MCF 10A (cell line): Measurements from ENCODE around the gene ROCK2. TPM values are rescaled to one million over a fixed set of nuclear protein-coding genes. Genes with fewer than 3 reads are reported as not detected.

Experiments used
- BruUV-seq: library from RNA; stranded (reverse); fragments of 400-500 nt; replicated peaks from 2 replicates; lab custom pipeline; 2021; lab: Mats Ljungman, UMichigan
- CTCF ChIA-PET: fragments of 300-600 bp; sonication (Branson Sonifier 250); formaldehyde crosslinking; extraction: SDS; loops from one replicate; lab custom pipeline; 2021; ENCODE audit warnings: antibody characterized with exemption, inconsistent platforms; lab: Yijun Ruan, JAX
- POLR2A ChIA-PET: fragments of 300-600, 350-650 bp; sonication (Branson Sonifier 250); formaldehyde crosslinking; extraction: SDS; loops from one replicate; lab custom pipeline; 2020; ENCODE audit warnings: antibody characterized with exemption, inconsistent platforms; lab: Yijun Ruan, JAX
- DNase-seq: peaks from one replicate; pipeline ENCODE4 v3.0.0-alpha.2; 2018; ENCODE audit not compliant: unreplicated experiment
- H3K27ac Mint-ChIP-seq: one replicate; pipeline ENCODE4 v1.8.0; 2022; ENCODE audit warnings: mild to moderate bottlenecking, low read depth, mixed read lengths; ENCODE audit not compliant: unreplicated experiment
- H3K27me3 Mint-ChIP-seq: one replicate; pipeline ENCODE4 v1.8.0; 2022; ENCODE audit warnings: mixed read lengths; ENCODE audit not compliant: insufficient read depth, unreplicated experiment
- H3K36me3 Mint-ChIP-seq: one replicate; pipeline ENCODE4 v1.8.0; 2022; ENCODE audit warnings: mild to moderate bottlenecking, moderate library complexity, mixed read lengths; ENCODE audit not compliant: insufficient read depth, unreplicated experiment
- H3K4me1 Mint-ChIP-seq: one replicate; pipeline ENCODE4 v1.8.0; 2022; ENCODE audit warnings: mixed read lengths; ENCODE audit not compliant: insufficient read depth, unreplicated experiment
- H3K4me3 Mint-ChIP-seq: one replicate; pipeline ENCODE4 v1.8.0; 2022; ENCODE audit warnings: mild to moderate bottlenecking, moderate library complexity, mixed read lengths; ENCODE audit not compliant: unreplicated experiment
- H3K9me3 Mint-ChIP-seq: one replicate; pipeline ENCODE4 v1.8.0; 2022; ENCODE audit warnings: mixed read lengths; ENCODE audit not compliant: unreplicated experiment
- CTCF ChIP-seq: fragments of 200-600 bp; IDR thresholded peaks from one replicate; pipeline ENCODE4 v1.8.0; 2022; ENCODE audit warnings: antibody characterized with exemption, mild to moderate bottlenecking; ENCODE audit not compliant: unreplicated experiment
- intact Hi-C: fragments of 100-400 bp; cut with micrococcal nuclease; formaldehyde crosslinking; loops from 2 replicates; pipeline ENCODE4 v1.14.1; 2022
- total RNA-seq: library from RNA; stranded (reverse); gene quantifications from 2 replicates; pipeline ENCODE4 v1.2.3, GENCODE V29; 2022

The ROCK2 gene
- total RNA-seq, 1 experiment from 2014 or later: 40.7 TPM

GRCh38 chr2:11260979-11261378 is 83.5 kb downstream of the ROCK2 start:
- Mint-ChIP-seq H3K9me3 (no peaks in the 10 kb centered on the region), H3K4me3 (no peak overlapping the region), H3K36me3 (peaks cover 6% of the 10 kb centered on the region), H3K27me3 (no peaks in the 10 kb centered on the region), H3K27ac (no peak overlapping the region), H3K4me1 (no peaks in the 10 kb centered on the region)
- BruUV-seq: no TSS peak
- POLR2A ChIA-PET: interaction anchor here (0.6 to 1.1 kb wide), 2 partner anchors 18 to 184 kb away, joined by 3 to 5 read pairs; no protein-coding TSS in a partner anchor
- intact Hi-C loops: no loop called here
- TF ChIP-seq CTCF: no peak
- CTCF ChIA-PET: interaction anchor here (0.5 to 1.1 kb wide), 3 partner anchors 8 to 202 kb away, joined by 3 to 5 read pairs (median 3); no protein-coding TSS in a partner anchor
- DNase-seq: no peak

- no peaks in the 10 kb centered on the region for H3K27me3 Mint-ChIP-seq
These were observed 86.5 kb downstream of the ROCK2 start for GRCh38 chr2:11257964-11258363.

GRCh38 chr2:11257078-11257477 is 87.4 kb downstream of the ROCK2 start:
- CTCF ChIA-PET: no interaction called here
- Mint-ChIP-seq H3K9me3 (no peaks in the 10 kb centered on the region), H3K36me3 (peaks cover 12% of the 10 kb centered on the region), H3K4me1 (no peaks in the 10 kb centered on the region), H3K27me3 (no peaks in the 10 kb centered on the region), H3K27ac (no peak overlapping the region), H3K4me3 (no peak overlapping the region)
- TF ChIP-seq CTCF: no peak
- no peak for DNase-seq
- POLR2A ChIA-PET: interaction anchor here (0.8 kb wide), 1 partner anchor 18 kb away, joined by 5 read pairs; no protein-coding TSS in a partner anchor
- no TSS peak for BruUV-seq
- intact Hi-C loops: no loop called here

More at GRCh38 chr2:11257964-11258363, 86.5 kb downstream of the ROCK2 start:
- Mint-ChIP-seq H3K27ac (no peak overlapping the region), H3K4me1 (no peaks in the 10 kb centered on the region), H3K36me3 (peaks cover 12% of the 10 kb centered on the region), H3K9me3 (no peaks in the 10 kb centered on the region), H3K4me3 (no peak overlapping the region)
- no peak for TF ChIP-seq CTCF
- POLR2A ChIA-PET: no interaction called here
- CTCF ChIA-PET: no interaction called here
- DNase-seq: no peak
- intact Hi-C loops: no loop called here
- BruUV-seq: no TSS peak

- CTCF ChIA-PET: no interaction called here
- Mint-ChIP-seq H3K27ac (no peak overlapping the region), H3K27me3 (no peaks in the 10 kb centered on the region), H3K4me3 (no peak overlapping the region), H3K36me3 (peaks cover 16% of the 10 kb centered on the region), H3K9me3 (no peaks in the 10 kb centered on the region), H3K4me1 (no peaks in the 10 kb centered on the region)
- DNase-seq: no peak
- intact Hi-C loops: no loop called here
- no peak for TF ChIP-seq CTCF
- no TSS peak for BruUV-seq
- POLR2A ChIA-PET: no interaction called here
These were observed 88.3 kb downstream of the ROCK2 start for GRCh38 chr2:11256166-11256565.
